CD4-positive, alpha-beta T cell treated with Interleukin-21 for 1 hour (primary cell): ENCODE measurements around the gene HS3ST4.
"Not testable (repeated sequence)": the region's sequence is repeated elsewhere in the genome, so short reads cannot be mapped to it uniquely, and the experiment has no call there.

ENCODE experiments used
- DNase-seq: peaks from one replicate; pipeline ENCODE4 v3.0.0-alpha.2; 2020

The HS3ST4 gene

GRCh38 chr16:25734430-25735385 lies 42.9 kb downstream of the HS3ST4 start:
- DNase-seq: no peak

GRCh38 chr16:25735645-25736044 lies 43.9 kb downstream of the HS3ST4 start:
- DNase-seq: no peak

GRCh38 chr16:25747160-25747758 lies 55.5 kb downstream of the HS3ST4 start:
- DNase-seq: no peak

DNA sequence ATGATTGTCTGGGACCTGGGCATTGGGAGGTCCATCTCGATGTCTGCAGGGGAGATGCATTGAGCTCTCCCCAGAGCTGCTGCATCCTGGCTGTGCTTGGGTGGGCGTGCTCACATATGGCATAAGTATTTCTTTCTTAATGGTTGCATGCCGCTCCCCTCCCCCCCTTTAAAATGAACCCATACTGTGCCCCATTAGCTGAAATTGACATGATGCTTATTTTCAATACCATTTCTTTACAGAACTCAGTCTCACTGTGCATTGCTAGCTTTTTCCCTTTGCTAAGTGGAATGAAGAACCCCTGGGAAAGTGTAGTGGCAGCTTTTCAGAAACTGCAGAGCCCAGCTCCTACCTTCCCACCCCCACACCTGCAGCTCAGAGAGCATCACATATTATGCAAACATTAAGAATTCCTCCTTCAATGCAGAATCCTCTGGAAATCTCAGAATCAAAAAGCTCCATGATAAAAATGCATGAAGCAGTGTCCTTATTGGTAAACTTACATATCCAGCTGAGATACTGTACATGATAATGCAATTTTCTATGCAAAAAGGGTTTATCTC lies 56.4 kb downstream of the HS3ST4 start:
- no peak for DNase-seq

DNA sequence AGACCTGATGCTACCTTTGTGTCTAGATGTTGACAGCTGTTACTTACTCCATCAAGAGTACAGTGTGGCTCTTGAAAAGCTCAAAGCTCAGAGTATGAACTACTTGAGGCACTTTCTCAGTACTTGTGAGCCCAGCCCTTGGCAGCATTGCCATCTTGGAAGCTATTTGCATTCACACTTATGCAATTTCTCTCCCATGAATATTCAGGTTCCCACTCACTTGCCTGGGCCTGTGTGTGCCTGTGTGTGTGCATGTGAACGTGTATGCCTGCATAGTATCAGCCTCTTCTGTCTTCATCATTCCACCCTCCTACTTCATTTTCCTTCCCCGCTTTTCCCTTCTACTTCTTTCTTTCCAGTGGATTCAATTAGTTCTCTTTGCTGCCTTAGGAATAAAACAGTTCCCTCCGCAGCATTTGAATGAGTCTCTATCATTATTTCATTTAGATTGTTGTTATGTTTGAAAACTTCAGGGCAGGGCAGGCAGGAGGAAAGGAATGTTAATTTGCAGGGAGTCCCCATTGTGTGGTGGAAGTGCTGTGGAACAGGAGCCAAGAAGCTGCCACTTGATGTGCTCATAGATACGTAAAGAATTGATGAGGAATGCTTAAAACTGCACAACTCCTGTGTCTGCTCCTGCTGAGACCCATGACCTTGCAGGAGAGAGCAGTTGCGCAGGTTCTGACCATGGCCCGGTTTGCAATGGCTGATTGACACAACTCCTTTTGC lies 58.9 kb downstream of the HS3ST4 start:
- DNase-seq: no peak

DNA sequence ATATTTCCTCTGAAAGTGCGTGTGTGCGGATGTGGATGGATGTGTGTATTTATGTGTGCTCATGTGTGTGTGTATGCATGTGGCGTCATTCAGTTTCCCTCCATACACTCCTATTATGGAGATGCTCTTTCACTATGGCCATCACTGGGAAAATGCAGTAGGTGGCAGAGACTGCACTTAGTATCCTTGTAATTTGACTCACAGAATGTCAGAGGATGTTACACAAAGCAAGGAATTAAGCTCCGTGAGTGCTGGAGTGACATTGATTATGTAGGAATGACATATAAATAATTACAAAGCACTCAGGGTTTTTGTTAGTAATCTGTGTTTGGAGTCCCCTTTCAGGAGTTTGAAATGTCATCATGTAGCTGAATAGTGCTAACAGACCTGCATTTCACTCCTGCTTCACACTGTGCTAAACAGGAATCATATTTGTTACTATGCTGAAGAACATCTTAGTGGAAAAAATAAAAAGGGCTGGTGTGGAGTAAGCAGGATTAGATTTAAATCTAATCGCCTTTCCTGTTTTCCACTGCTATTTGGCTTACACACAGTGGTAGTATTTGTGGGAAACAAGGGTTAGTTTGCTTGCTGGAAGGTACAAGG lies 59.6 kb downstream of the HS3ST4 start:
- DNase-seq: no peak

DNA sequence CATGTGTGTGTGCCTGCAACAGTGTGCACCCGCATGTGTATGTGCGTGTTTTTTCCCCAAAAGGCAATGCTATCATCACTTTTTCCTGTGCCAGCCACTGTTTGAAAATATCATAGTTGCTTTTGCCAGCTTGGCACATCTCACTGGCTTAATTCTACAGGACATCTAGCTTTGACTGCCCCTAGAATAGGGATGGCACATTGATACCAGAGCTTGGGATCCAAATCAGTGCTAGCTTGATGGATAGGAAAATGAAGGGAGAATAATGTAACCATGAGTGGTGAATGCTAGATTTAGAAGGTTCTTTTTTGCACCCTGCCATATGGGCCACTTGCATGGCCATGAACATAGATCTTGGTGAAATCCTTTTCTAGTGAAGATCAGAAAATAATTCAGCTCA lies 72.7 kb downstream of the HS3ST4 start:
- DNase-seq: no peak

- DNase-seq: no peak
These were observed 79.5 kb downstream of the HS3ST4 start for GRCh38 chr16:25771216-25771615.

DNA sequence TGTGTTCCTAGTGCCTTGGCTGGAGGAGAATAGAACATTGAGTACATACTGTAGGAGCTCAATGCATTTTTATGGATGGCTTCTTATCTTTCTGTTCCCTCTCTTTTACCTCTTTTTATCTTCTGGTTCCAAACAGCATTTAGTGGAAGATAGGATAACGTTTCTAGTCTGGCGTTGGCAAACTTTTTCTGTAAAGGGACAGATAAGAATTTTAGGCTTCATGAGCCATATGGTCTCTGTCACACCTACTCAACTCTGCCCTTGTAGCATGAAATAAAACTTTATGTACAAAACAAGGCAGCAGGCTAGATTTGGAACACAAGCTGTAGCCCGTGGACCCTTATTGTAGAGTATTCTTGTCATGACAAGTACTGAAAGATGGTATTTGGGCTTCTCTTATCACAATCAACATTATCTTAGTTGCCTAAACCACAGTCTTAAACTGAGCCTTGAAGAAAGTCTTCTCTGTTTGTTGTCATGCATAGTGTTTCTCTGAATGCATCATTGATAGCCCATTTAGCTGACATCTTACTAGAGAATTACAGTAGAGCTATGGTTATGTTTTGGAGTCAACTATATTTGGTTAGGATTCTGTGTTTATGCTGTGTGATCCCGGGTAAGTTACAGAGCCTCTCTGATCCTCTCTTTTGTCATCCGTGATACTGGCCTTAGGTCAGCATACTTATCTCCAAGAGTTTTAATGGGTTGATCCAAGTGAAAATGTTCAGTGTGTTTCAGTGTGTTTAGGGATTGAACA lies 80.2 kb downstream of the HS3ST4 start:
- no peak for DNase-seq

DNA sequence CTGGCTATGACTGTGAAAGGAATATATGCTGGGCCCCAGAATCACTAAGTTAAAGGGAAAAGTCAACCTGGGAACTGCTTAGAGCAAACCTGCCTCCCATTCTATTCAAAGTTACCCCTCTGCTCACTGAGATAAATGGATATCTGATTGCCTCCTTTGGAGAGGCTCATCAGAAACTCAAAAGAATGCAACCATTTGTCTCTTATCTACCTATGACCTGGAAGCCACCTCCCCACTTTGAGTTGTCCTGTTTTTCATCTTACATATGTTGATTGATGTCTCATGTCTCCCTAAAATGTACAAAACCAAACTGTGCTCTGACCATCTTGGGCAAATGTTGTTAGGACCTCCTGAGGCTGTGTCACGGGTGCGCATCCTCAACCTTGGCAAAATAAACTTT lies 84.5 kb downstream of the HS3ST4 start:
- not testable (repeated sequence) for DNase-seq

GRCh38 chr16:25783226-25783625 lies 91.5 kb downstream of the HS3ST4 start:
- DNase-seq: no peak

DNA sequence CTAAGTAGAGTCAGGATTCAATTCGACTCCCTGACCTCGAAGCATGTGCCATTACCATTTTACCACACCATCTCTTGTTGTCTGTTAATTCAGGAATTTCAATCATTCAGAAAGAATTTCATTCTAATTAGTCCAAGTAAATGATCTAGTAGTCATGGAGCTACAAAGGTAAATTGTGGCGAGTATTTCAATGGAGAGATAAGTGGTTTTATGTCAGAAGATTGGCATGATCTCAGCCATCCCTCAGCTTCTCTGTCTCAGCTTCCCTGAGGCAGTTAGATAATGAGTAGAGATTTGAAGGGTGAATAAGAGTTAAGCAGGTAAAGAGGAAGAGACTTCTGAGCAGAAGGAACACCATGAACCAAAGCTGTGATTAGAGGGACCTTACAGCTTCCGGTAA lies 93.6 kb downstream of the HS3ST4 start:
- DNase-seq: no peak

GRCh38 chr16:25786748-25787147 lies 95.0 kb downstream of the HS3ST4 start:
- no peak for DNase-seq

DNA sequence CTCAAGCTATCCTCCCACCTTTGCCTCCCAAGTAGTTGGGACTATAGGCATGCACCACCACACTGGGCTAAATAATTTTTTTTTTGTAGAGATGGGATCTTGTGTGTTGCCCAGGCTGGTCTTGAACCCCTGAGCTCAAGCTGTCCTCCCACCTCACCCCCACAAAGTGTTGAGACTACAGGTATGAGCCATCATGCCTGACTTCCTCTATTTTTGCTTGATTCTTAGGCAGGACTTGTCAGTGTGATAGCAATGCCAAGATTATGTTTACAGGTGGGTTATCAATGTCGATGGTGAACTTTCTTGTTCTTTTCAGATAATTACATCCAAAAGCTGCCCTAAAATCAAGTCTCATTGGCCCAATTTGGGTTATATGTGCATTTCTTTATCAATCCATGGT lies 96.9 kb downstream of the HS3ST4 start:
- no peak for DNase-seq

DNA sequence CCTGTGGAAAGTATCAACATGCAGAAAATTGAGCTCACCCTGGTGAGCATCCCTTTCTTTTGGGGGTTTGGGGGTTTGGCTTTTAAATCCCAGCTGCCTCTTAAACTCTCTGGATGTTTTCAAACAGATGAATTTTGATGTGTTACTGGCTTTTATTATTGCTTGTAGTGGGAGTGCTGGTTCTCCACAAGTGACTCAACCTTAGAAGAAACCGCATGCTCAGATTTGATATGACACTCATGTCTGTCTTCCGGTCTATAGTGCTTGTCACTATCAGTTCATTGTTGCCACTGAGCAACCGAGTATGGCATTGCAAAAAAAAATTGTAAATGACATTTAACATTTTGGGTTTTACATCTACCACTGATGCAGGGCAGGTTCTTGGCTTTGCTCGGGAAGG lies 104.5 kb downstream of the HS3ST4 start:
- DNase-seq: no peak

DNA sequence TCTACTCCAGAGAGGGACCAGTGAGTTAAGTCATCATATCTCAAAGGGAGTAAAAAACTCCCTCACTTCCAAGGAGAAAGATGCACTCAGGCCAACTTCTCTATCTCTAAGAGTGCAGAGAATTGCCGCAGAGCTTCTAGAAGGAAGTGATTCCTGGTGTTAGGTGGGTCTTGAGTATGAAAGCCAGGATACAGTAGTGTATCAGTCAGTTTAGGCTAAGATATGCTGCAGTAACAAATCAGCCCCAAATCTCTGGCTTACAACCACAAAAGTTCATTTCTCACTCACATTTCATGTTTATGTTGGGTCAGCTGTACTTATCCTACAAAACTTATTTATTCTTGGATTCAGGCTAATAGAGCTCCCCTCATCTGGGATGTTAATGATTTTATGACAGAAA lies 106.3 kb downstream of the HS3ST4 start:
- DNase-seq: no peak

- no peak for DNase-seq
These were observed 108.1 kb downstream of the HS3ST4 start for GRCh38 chr16:25799816-25800215.

- no peak for DNase-seq
These were observed 120.5 kb downstream of the HS3ST4 start for GRCh38 chr16:25812215-25812614.

- DNase-seq: no peak
These were observed 125.5 kb downstream of the HS3ST4 start for GRCh38 chr16:25817295-25817694.

DNA sequence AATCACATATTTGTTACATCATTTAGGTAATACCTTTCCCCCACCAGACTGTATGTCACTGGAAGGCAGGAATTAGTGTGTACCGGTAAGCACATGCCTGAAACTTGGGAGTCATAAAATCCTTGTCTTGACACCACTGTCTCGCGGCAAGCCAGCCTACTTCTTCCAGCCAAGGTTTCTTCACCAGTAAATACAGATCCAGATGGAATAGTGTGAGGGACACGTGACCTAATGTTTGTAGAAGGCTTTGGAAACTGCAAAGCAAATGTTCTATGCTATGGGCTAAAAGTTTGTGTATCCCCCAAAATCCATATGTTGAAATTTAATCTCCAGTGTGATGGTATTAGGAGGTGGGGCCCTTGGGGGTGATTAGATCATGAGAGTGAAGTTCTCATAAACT lies 126.1 kb downstream of the HS3ST4 start:
- no peak for DNase-seq

DNA sequence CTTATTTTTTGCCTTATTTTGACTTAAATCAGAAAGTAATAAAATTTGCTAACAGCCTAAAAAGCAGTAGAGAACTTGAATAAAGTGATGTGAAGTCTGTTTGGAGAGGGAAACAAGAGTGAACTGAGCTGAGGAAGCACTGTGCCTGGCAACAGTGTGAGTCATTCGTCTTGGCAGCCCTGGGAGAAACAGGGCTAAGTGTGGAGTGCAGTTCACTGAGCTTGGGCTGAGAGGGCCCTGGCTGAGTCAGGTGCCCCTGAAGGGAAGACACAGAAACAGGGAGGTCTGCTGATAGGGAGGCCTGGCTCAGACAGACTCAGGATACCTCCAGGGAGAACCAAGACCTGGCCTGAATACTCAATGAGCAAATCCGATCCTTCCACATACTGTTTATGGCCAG lies 132.1 kb downstream of the HS3ST4 start:
- DNase-seq: no peak

DNA sequence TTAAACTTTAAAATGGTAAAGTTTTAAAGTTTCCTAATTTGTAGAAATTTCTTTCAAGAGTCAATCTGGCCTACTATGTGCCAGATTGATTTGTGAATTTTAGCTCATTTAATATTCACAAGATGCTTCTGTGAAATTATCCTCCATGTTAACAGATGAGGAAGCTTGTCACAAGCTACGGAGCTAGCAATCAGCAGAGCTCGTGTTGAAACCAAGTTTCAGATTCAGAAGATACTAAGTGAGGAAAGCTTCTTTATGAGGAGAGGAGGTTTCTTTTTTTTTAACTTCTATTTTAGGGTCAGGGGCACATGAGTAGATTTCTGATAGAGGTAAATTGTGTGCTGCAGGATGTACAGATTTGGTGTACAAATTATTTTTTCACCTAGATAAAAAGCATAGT lies 135.9 kb downstream of the HS3ST4 start:
- DNase-seq: no peak
